ENCODE data around the gene CABP7.
A peak's percentile ranks its signal among the peaks of the same experiment; 100 is the strongest.

The CABP7 gene

DNA sequence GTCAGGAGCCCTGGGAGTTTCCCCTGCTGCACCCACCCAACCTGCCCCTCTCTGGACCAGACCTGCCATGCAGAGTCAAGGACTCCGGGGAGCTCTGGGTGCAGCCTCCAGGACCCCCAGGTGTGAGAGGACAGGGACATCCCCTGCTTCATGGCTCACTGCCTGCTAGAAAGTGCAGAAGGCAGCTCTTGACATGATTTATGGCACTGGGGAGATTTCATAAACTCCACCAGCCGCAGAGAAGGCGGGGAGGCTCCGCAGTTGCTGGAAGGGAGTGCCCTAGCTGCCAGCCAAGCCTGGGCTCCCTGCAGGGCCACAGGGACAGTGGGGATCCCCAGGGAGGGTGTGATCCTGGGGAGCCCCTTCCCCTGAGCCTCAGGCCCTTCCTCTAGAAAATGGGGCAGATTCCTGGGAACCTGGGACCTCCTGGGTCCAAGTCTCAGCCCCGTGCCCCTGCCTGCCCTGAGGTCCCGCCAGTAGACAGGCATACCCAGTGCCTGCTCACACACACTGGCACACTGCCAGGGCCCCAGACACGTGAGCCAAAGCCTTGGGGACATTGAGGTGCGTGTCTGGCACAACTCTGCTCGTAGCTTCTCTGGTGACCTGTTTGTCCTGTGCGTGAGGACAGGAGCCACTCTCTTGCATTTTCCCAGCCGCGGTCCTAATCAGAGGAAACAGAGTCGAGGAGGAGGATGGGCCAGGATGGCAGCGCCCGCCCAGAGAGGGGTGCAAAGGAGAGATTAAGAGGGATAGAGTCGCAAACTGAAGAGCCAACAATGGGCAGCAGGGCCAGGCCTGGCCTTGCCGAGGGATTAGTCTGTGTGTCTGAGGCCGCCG is 13.8 kb downstream of the CABP7 start:
- H3K9me3 Mint-ChIP-seq: no peaks in the 10 kb centered on the region
- peaks cover 28% of the 10 kb centered on the region for H3K4me1 Mint-ChIP-seq
- H3K27me3 Mint-ChIP-seq (ENCODE audit: low read depth, poor library complexity): peaks cover 11% of the 10 kb centered on the region
- H3K27ac Mint-ChIP-seq: no peak overlapping the region
- peaks cover 5% of the 10 kb centered on the region for H3K36me3 Mint-ChIP-seq (ENCODE audit: low read depth)
- TF ChIP-seq, protein P1, sequence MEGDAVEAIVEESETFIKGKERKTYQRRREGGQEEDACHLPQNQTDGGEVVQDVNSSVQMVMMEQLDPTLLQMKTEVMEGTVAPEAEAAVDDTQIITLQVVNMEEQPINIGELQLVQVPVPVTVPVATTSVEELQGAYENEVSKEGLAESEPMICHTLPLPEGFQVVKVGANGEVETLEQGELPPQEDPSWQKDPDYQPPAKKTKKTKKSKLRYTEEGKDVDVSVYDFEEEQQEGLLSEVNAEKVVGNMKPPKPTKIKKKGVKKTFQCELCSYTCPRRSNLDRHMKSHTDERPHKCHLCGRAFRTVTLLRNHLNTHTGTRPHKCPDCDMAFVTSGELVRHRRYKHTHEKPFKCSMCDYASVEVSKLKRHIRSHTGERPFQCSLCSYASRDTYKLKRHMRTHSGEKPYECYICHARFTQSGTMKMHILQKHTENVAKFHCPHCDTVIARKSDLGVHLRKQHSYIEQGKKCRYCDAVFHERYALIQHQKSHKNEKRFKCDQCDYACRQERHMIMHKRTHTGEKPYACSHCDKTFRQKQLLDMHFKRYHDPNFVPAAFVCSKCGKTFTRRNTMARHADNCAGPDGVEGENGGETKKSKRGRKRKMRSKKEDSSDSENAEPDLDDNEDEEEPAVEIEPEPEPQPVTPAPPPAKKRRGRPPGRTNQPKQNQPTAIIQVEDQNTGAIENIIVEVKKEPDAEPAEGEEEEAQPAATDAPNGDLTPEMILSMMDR (IDR thresholded peaks at IDR 0.05): no peak
- peak; percentile 60 for DNase-seq
- peak overlapping the region; percentile 18 for H3K4me3 Mint-ChIP-seq

DNA sequence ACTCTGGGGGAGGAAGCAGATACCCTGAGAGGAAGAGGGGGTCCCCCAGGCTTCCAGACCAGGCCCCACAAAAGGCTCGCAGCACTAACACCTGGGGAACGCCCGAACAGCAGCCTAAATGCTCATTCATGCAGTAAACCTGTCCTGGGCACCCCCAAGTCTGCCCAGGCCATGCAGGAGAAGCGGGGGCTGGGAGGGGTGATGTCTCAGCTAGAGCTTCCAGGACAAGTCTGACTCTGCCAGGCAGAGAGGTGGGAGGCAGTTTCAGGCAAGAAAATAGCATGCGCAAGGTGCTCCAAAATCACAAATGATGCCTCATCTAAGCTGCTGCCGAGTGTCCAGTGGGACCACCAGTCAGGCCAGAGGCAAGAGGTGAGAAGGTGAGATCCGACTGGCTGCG is 14.6 kb downstream of the CABP7 start:
- TF ChIP-seq, protein P1 (IDR thresholded peaks at IDR 0.05): no peak
- Mint-ChIP-seq H3K4me3 (no peak overlapping the region), H3K9me3 (no peaks in the 10 kb centered on the region), H3K4me1 (peaks cover 28% of the 10 kb centered on the region), H3K27me3 (ENCODE audit: low read depth, poor library complexity) (peaks cover 11% of the 10 kb centered on the region), H3K36me3 (ENCODE audit: low read depth) (peaks cover 5% of the 10 kb centered on the region), H3K27ac (no peak overlapping the region)
- no peak for DNase-seq

DNA sequence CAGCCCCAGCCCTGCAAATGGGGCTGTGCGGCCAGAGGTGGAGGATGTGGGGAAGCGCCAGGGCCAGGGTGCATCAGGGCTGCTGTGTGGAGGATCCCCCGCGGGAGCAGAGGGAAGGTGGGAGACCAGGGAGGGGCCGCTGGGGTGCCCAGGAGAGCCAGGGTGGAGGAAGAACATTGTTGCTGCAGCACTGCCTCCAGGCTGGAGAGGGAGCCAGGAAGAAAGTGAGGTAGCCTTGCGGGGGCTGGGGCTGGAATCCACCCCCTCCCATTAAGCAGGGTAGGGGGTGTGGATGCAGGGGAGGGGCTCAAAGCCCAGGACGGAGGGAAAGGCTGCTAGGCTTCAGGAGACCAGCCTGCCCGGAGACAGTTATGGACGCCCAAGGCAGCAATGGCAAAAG is 15.0 kb downstream of the CABP7 start:
- H3K36me3 Mint-ChIP-seq (ENCODE audit: low read depth): peaks cover 5% of the 10 kb centered on the region
- no peak overlapping the region for H3K27ac Mint-ChIP-seq
- no peaks in the 10 kb centered on the region for H3K9me3 Mint-ChIP-seq
- peaks cover 11% of the 10 kb centered on the region for H3K27me3 Mint-ChIP-seq (ENCODE audit: low read depth, poor library complexity)
- DNase-seq: no peak
- H3K4me3 Mint-ChIP-seq: no peak overlapping the region
- TF ChIP-seq, protein P1 (IDR thresholded peaks at IDR 0.05): no peak
- peaks cover 28% of the 10 kb centered on the region for H3K4me1 Mint-ChIP-seq

DNA sequence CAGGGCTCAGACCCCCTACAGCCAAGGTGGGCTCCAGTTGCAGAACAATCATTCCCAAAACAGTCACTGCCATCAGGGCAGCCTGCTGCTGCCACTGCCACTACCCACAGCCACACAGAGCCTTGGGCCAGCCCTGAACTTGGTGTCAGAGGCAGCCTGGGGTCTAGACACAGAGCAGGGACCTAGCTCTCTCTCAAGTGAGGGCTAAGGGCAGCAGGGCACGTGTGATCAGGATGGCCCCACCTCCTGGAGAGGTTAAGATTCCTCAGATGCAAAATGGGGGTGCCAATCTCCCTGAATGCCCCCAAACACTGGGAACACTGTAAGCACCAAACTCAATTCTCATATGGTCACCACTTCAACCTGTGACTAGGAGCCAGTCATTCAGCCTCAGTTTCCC is 15.6 kb downstream of the CABP7 start:
- Mint-ChIP-seq H3K27me3 (ENCODE audit: low read depth, poor library complexity) (peaks cover 11% of the 10 kb centered on the region), H3K9me3 (no peaks in the 10 kb centered on the region), H3K27ac (no peak overlapping the region), H3K36me3 (ENCODE audit: low read depth) (peaks cover 5% of the 10 kb centered on the region), H3K4me1 (peaks cover 28% of the 10 kb centered on the region), H3K4me3 (no peak overlapping the region)
- TF ChIP-seq, protein P1 (IDR thresholded peaks at IDR 0.05): no peak
- no peak for DNase-seq

DNA sequence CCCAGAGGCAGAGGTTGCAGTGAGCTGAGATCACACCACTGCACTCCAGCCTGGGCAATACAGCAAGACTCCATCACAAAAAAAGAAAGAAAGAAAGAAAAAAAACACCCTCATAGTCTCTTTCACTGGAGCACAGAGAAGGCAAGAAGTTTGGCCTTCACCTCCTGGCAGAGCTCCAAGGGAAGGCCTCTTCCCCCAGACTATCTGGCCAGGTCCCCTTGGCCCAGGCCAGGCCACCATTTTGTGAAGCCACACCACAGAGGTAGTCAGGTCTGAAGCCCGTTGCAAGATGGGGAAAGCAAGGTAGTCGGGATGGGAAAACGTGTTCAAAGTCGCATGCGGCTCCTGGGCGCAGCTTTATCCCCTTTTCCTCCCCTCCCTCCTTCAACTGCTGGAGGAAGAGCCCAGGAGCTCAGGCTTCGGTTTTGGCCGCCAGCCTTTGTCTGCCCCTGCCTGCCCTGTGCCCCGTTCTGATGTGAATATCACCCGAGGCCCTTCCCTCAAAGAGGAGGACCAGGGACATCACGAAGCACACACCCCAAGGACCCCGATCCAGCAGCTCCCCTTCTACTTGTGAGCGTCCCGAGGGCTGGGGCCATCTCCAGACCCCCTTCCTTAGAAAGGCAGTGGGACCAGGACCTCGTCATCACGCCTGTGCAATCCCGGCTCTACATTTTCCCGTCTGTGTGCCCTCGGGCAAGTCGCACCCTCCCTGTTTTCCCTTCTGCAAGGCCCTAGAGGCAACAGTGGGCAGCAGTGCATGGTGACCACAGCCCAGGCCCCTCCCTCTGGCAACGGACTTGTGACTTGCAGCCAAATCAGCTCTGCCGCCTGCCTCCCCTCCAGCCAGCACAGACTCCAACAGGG is 17.7 kb downstream of the CABP7 start:
- no peak overlapping the region for H3K27ac Mint-ChIP-seq
- peaks cover 11% of the 10 kb centered on the region for H3K27me3 Mint-ChIP-seq (ENCODE audit: low read depth, poor library complexity)
- TF ChIP-seq, protein P1 (IDR thresholded peaks at IDR 0.05): no peak
- peaks cover 25% of the 10 kb centered on the region for H3K4me1 Mint-ChIP-seq
- no peak overlapping the region for H3K4me3 Mint-ChIP-seq
- H3K9me3 Mint-ChIP-seq: no peaks in the 10 kb centered on the region
- no peak for DNase-seq
- H3K36me3 Mint-ChIP-seq (ENCODE audit: low read depth): peaks cover 14% of the 10 kb centered on the region
